Activated naive CD8-positive, alpha-beta T cell treated with anti-CD3 and anti-CD28 coated beads, Interleukin-2, amount 50 U/mL, for 16 hours (primary cell): ENCODE measurements around the gene PHACTR3.
"Not testable (repeated sequence)": the region's sequence is repeated elsewhere in the genome, so short reads cannot be mapped to it uniquely, and the experiment has no call there.

Source experiments
- DNase-seq: peaks from one replicate; pipeline ENCODE4 v3.0.0-alpha.2; 2020; ENCODE audit warnings: low read depth, low spot score

PHACTR3 gene

GRCh38 chr20:59603781-59604541, at the start of gene PHACTR3:
PHACTR3 (plus strand) TSS chr20:59604540; CDS start chr20:59605015, 475 bp downstream.
- DNase-seq, result no peak

- not testable (repeated sequence) for DNase-seq
Observed at GRCh38 chr20:59557733-59558529, 46.4 kb upstream of the PHACTR3 start.

DNA sequence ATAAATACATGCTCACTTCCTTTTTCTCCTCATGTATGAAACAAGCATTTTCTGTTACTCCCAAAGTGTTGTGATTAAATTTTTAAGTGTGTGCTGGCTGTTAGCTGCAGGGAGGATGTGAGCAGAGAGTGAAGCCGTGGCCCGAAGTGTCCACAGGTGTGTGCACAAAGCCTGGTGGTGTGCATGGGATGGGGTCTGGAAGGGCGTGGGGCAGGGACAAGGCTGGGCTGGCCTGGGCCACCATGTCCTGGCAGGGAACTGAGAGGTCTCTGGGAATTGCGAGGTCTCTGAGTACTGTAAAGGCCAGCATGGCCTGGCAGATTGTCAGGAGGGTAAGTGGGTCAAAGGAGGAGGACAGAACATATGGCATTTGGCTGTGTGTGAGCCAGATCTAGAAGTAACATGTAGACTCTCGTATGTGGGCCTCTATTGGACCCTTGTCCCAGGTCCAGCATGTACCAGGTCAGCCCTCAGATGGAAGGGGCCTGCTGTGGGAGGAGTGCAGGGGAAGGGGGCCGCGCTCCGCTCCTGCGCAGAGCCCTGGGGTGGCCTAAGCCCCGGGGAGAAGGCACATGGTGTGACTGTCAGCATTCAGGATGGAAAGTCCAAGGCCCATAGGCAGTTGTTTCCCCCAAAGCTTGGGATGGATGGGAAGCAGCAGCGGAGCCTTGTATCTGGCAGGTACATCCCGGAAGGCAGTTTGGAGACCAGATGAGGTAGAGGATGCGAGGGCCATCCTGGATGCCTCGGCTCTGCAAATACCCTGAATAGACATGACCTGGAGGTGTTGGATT, 45.1 kb upstream of the PHACTR3 start:
- DNase-seq, result no peak

- DNase-seq, result no peak
Observed at GRCh38 chr20:59559863-59560262, 44.5 kb upstream of the PHACTR3 start.

DNA sequence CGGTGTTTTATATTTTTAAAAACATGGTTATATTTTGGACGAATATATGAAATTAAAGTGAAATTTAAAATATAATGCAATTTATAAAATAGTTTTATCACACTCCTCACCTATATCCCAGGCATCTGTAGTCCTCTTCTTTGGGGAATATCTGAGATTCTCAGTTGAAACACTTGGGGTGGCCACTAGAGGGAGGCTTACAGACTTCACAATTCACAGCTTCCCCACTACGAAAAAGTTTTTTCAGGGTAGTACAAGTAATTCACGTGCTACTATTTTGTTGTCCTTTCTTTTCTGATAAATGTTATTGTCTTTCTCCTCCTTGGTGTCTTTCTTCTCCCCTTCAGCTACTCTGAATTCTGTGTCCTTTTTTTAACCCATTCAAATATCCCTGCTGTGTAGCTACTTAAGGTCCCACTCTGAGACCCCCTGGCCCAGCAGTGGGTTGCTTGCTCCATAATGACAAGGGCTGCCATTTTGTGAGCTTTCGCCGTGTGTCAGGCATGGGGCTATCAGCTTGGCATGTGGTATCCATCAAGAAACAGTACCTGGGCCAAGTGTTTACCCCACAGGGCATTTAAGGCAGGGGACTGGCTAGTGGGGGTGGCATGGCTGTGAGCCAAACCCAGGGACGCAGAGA, 43.6 kb upstream of the PHACTR3 start:
- DNase-seq, result no peak

- no peak for DNase-seq
Observed at GRCh38 chr20:59561228-59561605, 43.1 kb upstream of the PHACTR3 start.

DNA sequence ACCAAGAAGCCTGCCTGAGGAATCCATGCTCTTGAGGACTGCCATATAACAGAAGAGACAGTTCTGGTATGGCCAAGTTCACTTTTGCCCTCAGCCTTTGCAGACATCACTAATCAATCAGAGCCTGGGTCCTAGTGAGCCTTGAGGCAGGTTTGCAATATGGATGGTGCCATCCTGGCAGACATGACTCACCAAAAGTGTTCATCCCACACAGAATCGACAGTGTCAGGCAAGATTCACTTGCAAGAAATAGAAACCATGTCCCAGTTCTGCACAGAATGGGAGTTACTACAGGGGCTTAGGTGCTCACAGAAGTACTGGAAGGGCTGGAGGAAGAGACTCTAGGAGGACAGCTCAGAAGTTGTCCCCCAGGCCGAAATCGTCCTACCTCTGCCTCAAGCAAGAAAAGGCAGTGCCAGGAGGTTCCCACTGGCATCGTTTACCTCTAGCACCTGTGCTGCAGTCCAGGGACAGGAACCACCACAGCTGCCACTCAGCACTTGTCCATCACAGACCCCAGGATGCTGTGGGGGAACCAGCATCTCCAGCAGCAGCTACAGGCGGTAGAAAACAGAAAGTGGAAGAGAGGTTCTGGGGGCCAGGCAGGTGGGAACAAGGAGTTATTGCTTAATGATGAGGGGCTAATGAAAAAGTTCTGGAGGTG, 42.6 kb upstream of the PHACTR3 start:
- no peak for DNase-seq

DNA sequence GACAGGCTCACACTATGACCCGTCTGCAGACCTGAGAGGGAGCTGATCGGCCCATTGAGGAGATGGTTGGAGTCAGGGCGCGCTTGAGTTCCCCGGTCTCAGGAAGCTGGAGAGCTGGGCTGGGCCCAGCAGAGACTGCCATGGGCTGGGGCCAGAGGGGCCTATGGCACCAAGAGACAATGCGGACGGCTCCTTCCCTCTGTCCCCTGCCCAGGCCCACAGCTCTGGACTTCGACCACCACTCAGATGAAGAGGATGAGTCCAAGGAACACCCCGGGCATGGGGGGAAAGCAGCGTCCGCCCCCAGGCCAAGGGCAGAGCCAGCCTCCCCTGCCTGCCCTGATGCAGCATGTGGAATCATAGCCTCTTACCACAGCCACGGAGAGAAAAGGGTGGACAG, 40.2 kb upstream of the PHACTR3 start:
- no peak for DNase-seq

GRCh38 chr20:59564943-59565342, 39.4 kb upstream of the PHACTR3 start:
- no peak for DNase-seq

DNA sequence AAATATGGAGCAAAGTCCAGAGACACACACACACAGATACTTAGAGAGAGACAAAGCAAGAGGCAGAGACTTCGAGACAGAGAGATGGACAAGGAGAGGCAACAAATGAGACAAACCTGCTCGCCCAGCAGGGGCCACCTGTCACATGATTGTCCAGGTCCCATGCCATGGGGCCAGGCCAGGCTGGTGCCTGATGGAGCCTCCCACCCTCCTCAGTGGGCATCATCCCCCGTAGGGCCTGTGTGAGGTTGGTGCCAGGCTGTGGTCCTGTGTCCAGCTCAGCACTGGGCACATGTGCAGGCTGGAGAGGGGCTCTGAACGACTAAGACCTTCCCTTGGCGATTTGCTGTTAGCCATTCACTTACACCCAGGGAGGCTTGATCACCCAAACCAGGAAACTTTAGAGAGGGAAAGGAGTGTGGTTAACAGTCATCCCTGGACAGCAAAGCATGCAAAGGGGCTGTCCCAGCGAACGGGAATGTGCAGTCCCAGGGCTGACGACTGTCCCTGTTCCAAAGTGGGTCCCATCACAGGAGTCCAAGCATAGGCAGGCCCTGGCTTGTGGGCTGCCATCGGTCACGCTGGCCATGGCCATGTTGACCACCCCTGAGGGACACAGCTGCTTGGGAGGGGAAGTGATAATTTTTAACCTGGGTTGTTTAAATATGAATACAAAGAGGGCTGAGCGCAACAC, 38.4 kb upstream of the PHACTR3 start:
- no peak for DNase-seq

GRCh38 chr20:59566631-59567524, 37.5 kb upstream of the PHACTR3 start:
- no peak for DNase-seq

DNA sequence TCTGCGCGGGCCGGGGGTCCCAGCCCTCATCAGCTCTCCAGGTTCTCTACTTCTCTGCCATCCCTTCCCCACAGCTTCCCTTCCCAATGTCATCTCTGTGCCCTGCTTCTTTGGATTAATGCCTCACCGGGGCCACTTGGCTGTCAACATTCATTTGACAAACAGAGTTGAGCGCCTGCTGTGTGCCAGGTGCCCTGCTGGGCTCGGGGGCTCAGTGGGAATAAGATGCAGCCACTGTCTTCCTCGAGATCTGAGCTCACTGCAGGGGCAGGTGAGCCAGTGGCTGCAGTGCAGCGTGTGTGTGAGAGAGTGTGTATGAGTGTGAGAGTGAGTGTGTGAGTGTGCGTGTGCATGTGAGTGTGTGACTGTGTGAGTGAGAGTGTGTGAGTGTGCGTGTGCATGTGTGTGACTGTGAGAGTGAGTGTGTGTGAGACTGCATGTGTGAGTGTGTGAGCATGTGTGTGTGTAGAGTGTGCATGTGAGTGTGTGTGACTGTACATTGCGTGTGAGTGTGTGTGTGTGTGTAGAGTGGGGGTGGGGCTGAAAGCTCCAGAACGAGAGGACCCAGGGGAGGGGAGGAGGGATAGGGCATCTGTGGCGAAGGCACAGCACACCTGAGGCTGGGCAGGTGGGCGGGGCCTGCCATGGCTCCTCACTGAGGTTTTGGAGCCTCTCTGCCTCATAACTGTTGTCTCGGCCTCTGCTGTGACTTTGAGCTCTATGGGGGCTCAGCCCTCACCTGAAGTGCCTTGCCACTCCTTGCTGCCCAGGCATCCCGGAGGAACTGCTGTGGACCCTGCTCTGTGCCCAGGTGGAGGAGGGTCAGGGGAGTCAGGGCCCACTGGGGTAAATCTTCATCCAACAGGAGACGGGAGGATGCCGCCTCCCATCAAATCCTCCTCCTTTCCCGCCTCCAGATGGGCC, 36.5 kb upstream of the PHACTR3 start:
- DNase-seq, result no peak

DNA sequence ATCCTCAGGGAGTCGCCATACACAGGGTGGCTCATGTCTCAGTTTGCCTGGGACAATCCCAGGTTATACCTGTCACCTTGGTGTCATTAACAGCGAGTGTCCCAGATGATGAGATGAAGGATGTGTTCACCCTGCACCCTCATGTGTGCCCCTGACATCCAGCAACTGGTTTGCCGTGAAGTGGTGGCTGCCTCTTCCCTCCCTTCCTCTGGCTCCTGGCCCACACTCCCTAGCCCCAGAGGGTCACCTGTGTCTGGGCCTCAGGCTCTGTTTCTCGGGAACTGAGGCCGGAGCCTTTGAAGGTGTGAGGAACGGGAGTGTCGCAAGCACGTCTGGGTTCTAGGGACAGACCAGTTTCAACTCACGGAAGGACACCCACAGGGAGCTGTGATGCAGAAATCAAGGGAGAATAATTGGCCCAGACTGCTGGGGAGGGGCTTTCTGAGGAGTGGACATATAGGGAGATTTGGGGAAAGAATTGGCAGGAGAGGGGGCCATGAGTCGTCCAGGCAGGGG, 35.8 kb upstream of the PHACTR3 start:
- no peak for DNase-seq

DNA sequence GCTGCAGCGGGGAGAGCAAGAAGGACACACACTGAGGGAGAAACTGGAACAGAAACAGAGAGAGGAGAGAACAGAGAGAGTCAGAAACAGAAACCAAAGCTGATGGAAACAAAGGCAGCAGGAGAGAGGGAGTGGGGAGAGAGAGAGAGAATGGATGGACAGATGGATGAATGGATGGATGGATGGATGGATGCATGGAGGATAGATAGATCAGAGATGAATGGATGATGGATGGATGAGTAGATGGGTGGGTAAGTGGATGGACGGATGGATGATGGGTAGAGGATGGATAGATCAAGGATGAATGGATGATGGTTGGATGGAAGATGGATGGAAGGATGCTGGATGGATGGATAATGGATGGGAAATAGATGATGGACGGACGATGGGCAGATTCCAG, 35.0 kb upstream of the PHACTR3 start:
- no peak for DNase-seq

GRCh38 chr20:59571151-59571550, 33.2 kb upstream of the PHACTR3 start:
- DNase-seq, result no peak

GRCh38 chr20:59571551-59572314, 32.6 kb upstream of the PHACTR3 start:
- peak; percentile 25 for DNase-seq

DNA sequence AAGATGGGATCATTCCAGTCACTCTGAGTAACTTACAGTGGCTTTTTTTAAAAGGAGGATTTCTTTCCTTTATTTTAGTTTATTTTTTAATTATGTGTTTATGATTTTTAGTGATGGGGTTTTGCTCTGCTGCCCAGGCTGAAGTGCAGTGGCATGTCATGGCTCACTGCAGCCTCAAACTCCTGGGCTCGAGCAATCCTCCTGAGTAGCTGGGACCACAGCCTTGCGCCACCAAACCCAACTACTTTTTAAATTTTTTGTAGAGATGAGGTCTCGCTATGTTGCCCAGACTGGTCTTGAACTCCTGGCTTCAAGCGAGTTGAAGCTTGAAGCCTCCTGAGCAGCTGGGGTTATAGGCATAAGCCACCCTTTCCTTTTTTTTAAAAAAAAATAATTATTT, 31.8 kb upstream of the PHACTR3 start:
- no peak for DNase-seq
